Activated CD8-positive, alpha-beta T cell treated with anti-CD3 and anti-CD28 coated beads for 36 hours (primary cell): ENCODE measurements around the gene MYO9A. TPM values are rescaled to one million over a fixed set of nuclear protein-coding genes. Genes with fewer than 3 reads are reported as not detected.

Source experiments
- ATAC-seq: fragments of 200-7000 bp; cut with Tn5 transposase; one replicate; pipeline ENCODE4 v1.10.0; 2021; ENCODE audit warnings: mild to moderate bottlenecking, moderate library complexity
- CTCF ChIA-PET: fragments of 350-600 bp; sonication (Branson Sonifier 250); formaldehyde crosslinking; loops from one replicate; lab custom pipeline; 2021; ENCODE audit warnings: antibody characterized with exemption; lab: Charles Lee
- POLR2A ChIA-PET: fragments of 350-600 bp; sonication (Branson Sonifier 250); formaldehyde crosslinking; loops from one replicate; lab custom pipeline; 2021; ENCODE audit warnings: antibody characterized with exemption; lab: Charles Lee
- DNase-seq: peaks from one replicate; pipeline ENCODE4 v3.0.0-alpha.2; 2020
- H3K27ac Mint-ChIP-seq: one replicate; pipeline ENCODE4 v1.8.0; 2021; ENCODE audit warnings: mild to moderate bottlenecking, mixed read lengths
- H3K27me3 Mint-ChIP-seq: one replicate; pipeline ENCODE4 v1.8.0; 2021; ENCODE audit warnings: mixed read lengths
- H3K36me3 Mint-ChIP-seq: one replicate; pipeline ENCODE4 v1.8.0; 2021; ENCODE audit warnings: low read depth, mixed read lengths
- H3K4me1 Mint-ChIP-seq: one replicate; pipeline ENCODE4 v1.8.0; 2021; ENCODE audit warnings: low read depth, mixed read lengths
- H3K4me3 Mint-ChIP-seq: one replicate; pipeline ENCODE4 v1.8.0; 2021; ENCODE audit warnings: mild to moderate bottlenecking, moderate library complexity, mixed read lengths
- H3K9me3 Mint-ChIP-seq: one replicate; pipeline ENCODE4 v1.8.0; 2021; ENCODE audit warnings: mixed read lengths
- CTCF ChIP-seq: fragments of 200-600 bp; IDR thresholded peaks from one replicate; pipeline ENCODE4 v1.8.0; 2022; ENCODE audit warnings: antibody characterized with exemption, mild to moderate bottlenecking
- intact Hi-C: fragments of 100-400 bp; cut with micrococcal nuclease; formaldehyde crosslinking; loops from one replicate; pipeline ENCODE4 v1.10.0; 2022
- total RNA-seq, 2 experiments: library from RNA; stranded (reverse); gene quantifications; one replicate each; pipeline ENCODE4 v1.2.3, GENCODE V29; 2021

The MYO9A gene
- total RNA-seq, 2 experiments from 2014 or later = 16.8 to 18.7 TPM

GRCh38 chr15:71800835-71801745, 316.9 kb downstream of the MYO9A start:
- peak; percentile 70 for TF ChIP-seq CTCF
- ATAC-seq (peak; percentile 56), DNase-seq (peak; percentile 31)
- Mint-ChIP-seq H3K27me3 (peaks cover 21% of the 10 kb centered on the region), H3K36me3 (no peaks in the 10 kb centered on the region), H3K27ac (no peak overlapping the region), H3K4me3 (no peak overlapping the region), H3K9me3 (no peaks in the 10 kb centered on the region), H3K4me1 (no peaks in the 10 kb centered on the region)
- ChIA-PET CTCF (interaction anchor here (0.9 to 3.0 kb wide), 16 partner anchors 10 to 362 kb away, joined by 3 to 19 read pairs (median 4); no protein-coding TSS in a partner anchor), POLR2A (interaction anchor here (0.6 kb wide), 1 partner anchor 372 kb away, joined by 3 read pairs; no protein-coding TSS in a partner anchor)
- intact Hi-C loops = no loop called here

GRCh38 chr15:71800190-71800589, 317.8 kb downstream of the MYO9A start:
- Mint-ChIP-seq H3K27me3 (peaks cover 21% of the 10 kb centered on the region), H3K27ac (no peak overlapping the region), H3K4me1 (no peaks in the 10 kb centered on the region), H3K9me3 (no peaks in the 10 kb centered on the region), H3K4me3 (no peak overlapping the region), H3K36me3 (no peaks in the 10 kb centered on the region)
- intact Hi-C loops = no loop called here
- POLR2A ChIA-PET = no interaction called here
- TF ChIP-seq CTCF = no peak
- no peak for ATAC-seq
- DNase-seq = no peak
- CTCF ChIA-PET = interaction anchor here (1.1 to 3.0 kb wide), 5 partner anchors 48 to 363 kb away, joined by 4 to 19 read pairs (median 9); no protein-coding TSS in a partner anchor

- H3K27ac Mint-ChIP-seq = no peak overlapping the region
- peaks cover 21% of the 10 kb centered on the region for H3K27me3 Mint-ChIP-seq
- no peaks in the 10 kb centered on the region for H3K4me1 Mint-ChIP-seq
- CTCF ChIA-PET = no interaction called here
- H3K36me3 Mint-ChIP-seq = no peaks in the 10 kb centered on the region
- H3K9me3 Mint-ChIP-seq = no peaks in the 10 kb centered on the region
- no peak overlapping the region for H3K4me3 Mint-ChIP-seq
- no peak for ATAC-seq
- intact Hi-C loops = no loop called here
- TF ChIP-seq CTCF = no peak
- DNase-seq = no peak
- POLR2A ChIA-PET = no interaction called here
Observed at GRCh38 chr15:71798641-71799040, 319.3 kb downstream of the MYO9A start.

GRCh38 chr15:71792521-71792920, 325.4 kb downstream of the MYO9A start:
- Mint-ChIP-seq H3K27me3 (peaks cover 5% of the 10 kb centered on the region), H3K36me3 (no peaks in the 10 kb centered on the region), H3K4me1 (no peaks in the 10 kb centered on the region), H3K9me3 (no peaks in the 10 kb centered on the region), H3K27ac (no peak overlapping the region), H3K4me3 (no peak overlapping the region)
- POLR2A ChIA-PET = no interaction called here
- intact Hi-C loops = no loop called here
- TF ChIP-seq CTCF = no peak
- DNase-seq = no peak
- no peak for ATAC-seq
- CTCF ChIA-PET = no interaction called here

GRCh38 chr15:71791975-71792374, 326.0 kb downstream of the MYO9A start:
- H3K36me3 Mint-ChIP-seq = no peaks in the 10 kb centered on the region
- intact Hi-C loops = no loop called here
- CTCF ChIA-PET = interaction anchor here (1.5 kb wide), 1 partner anchor 11 kb away, joined by 5 read pairs; no protein-coding TSS in a partner anchor
- no peaks in the 10 kb centered on the region for H3K4me1 Mint-ChIP-seq
- peaks cover 5% of the 10 kb centered on the region for H3K27me3 Mint-ChIP-seq
- TF ChIP-seq CTCF = no peak
- no peak overlapping the region for H3K27ac Mint-ChIP-seq
- no peaks in the 10 kb centered on the region for H3K9me3 Mint-ChIP-seq
- DNase-seq (no peak), ATAC-seq (no peak)
- no peak overlapping the region for H3K4me3 Mint-ChIP-seq
- POLR2A ChIA-PET = no interaction called here
